ENCODE data around the gene GJE1. TPM values are rescaled to one million over a fixed set of nuclear protein-coding genes. Genes with fewer than 3 reads are reported as not detected.
"Not testable (repeated sequence)": the region's sequence is repeated elsewhere in the genome, so short reads cannot be mapped to it uniquely, and the experiment has no call there.

Gene GJE1
- not detected for total RNA-seq
- polyA plus RNA-seq, result not detected
- long read RNA-seq, donor 1, result 0 reads
- long read RNA-seq, donor 2, result 0 reads
- long read RNA-seq, donor 3, result 0 reads
- long read RNA-seq, donor 4, result 0 reads
- long read RNA-seq, donor 5, result 0 reads
- long read RNA-seq, donor 6, result 0 reads
- long read RNA-seq, donor 7, result 0 reads
- long read RNA-seq, donor 8, result 0 reads
- long read RNA-seq, donor 9, result 0 reads
- long read RNA-seq, donor 10, result 0 reads

GRCh38 chr6:142132625-142133024 is at the start of gene GJE1:
GJE1 (plus strand) TSS chr6:142132925; CDS start chr6:142133159, 234 bp downstream.
- no peak within 1 kb of the TSS for H3K4me3 ChIP-seq (ENCODE audit: low read length in 2 of 2)
- H3K36me3 ChIP-seq (ENCODE audit: control insufficient read depth in 2 of 2, insufficient read depth in 2 of 2, low read length in 1 of 2), result no peaks in the 10 kb centered on the region
- H3K27me3 ChIP-seq (ENCODE audit: control insufficient read depth in 2 of 2, insufficient read depth in 1 of 2, low read length in 1 of 2), result no peaks in the 10 kb centered on the region
- H3K9me3 ChIP-seq (ENCODE audit: control insufficient read depth in 2 of 2, insufficient read depth in 1 of 2, low read length in 1 of 2), result no peaks in the 10 kb centered on the region
- no peak within 1 kb of the TSS for H3K27ac ChIP-seq (ENCODE audit: low read depth in 1 of 2, low read length in 1 of 2)
- H3K4me1 ChIP-seq (ENCODE audit: control insufficient read depth in 2 of 2, insufficient read depth in 2 of 2, low read length in 2 of 2), result no peaks in the 10 kb centered on the region
- 92% methylated on average over 1 of the region's 1 CpG for WGBS
- DNase-seq (ENCODE audit: low read depth in 6 of 9, low spot score in 9 of 9), result no peak

- H3K27me3 ChIP-seq (ENCODE audit: control insufficient read depth in 2 of 2, insufficient read depth in 1 of 2, low read length in 1 of 2), result peaks cover 0 to 27% of the 10 kb centered on the region in 2 donors
- no peak overlapping the region for H3K27ac ChIP-seq (ENCODE audit: low read depth in 1 of 2, low read length in 1 of 2)
- H3K4me3 ChIP-seq (ENCODE audit: low read length in 2 of 2), result no peak overlapping the region
- WGBS, result 23% methylated on average over 49 of the region's 49 CpGs
- no peaks in the 10 kb centered on the region for H3K36me3 ChIP-seq (ENCODE audit: control insufficient read depth in 2 of 2, insufficient read depth in 2 of 2, low read length in 1 of 2)
- DNase-seq (ENCODE audit: low read depth in 6 of 9, low spot score in 9 of 9), result no peak
- H3K9me3 ChIP-seq (ENCODE audit: control insufficient read depth in 2 of 2, insufficient read depth in 1 of 2, low read length in 1 of 2), result peaks cover 0 to 2% of the 10 kb centered on the region in 2 donors
- no peaks in the 10 kb centered on the region for H3K4me1 ChIP-seq (ENCODE audit: control insufficient read depth in 2 of 2, insufficient read depth in 2 of 2, low read length in 2 of 2)
These were observed 44.5 kb upstream of the GJE1 start for GRCh38 chr6:142087950-142088857.

- no peak overlapping the region for H3K27ac ChIP-seq (ENCODE audit: low read depth in 1 of 2, low read length in 1 of 2)
- peaks cover 0 to 27% of the 10 kb centered on the region in 2 donors for H3K27me3 ChIP-seq (ENCODE audit: control insufficient read depth in 2 of 2, insufficient read depth in 1 of 2, low read length in 1 of 2)
- no peak for DNase-seq (ENCODE audit: low read depth in 6 of 9, low spot score in 9 of 9)
- peaks cover 0 to 2% of the 10 kb centered on the region in 2 donors for H3K9me3 ChIP-seq (ENCODE audit: control insufficient read depth in 2 of 2, insufficient read depth in 1 of 2, low read length in 1 of 2)
- no peaks in the 10 kb centered on the region for H3K4me1 ChIP-seq (ENCODE audit: control insufficient read depth in 2 of 2, insufficient read depth in 2 of 2, low read length in 2 of 2)
- H3K4me3 ChIP-seq (ENCODE audit: low read length in 2 of 2), result no peak overlapping the region
- no peaks in the 10 kb centered on the region for H3K36me3 ChIP-seq (ENCODE audit: control insufficient read depth in 2 of 2, insufficient read depth in 2 of 2, low read length in 1 of 2)
- 4% methylated on average over 14 of the region's 14 CpGs for WGBS
These were observed 43.9 kb upstream of the GJE1 start for GRCh38 chr6:142088858-142089216.

- H3K27ac ChIP-seq (ENCODE audit: low read depth in 1 of 2, low read length in 1 of 2); H3K4me1 ChIP-seq (ENCODE audit: control insufficient read depth in 2 of 2, insufficient read depth in 2 of 2, low read length in 2 of 2): not testable (repeated sequence)
- 96% methylated on average over 5 of the region's 5 CpGs for WGBS
These were observed 27.9 kb upstream of the GJE1 start for GRCh38 chr6:142104820-142105219.

DNA sequence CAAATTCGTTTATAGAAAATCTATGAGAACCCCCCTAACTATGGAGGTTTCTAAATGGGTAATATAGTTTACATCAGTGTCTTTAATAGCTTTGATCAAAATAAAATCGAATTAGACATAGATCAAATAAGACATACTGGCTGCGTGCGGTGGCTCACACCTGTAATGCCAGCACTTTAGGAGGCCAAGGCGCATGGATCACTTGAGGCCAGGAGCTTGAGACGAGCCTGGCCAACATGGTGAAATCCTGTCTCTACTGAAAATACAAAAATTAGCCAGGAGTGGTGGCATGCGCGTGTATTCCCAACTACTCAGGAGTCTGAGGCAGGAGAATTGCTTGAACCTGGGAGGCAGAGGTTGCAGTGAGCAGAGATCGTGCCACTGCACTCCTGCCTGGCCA is 21.9 kb upstream of the GJE1 start:
- H3K27me3 ChIP-seq (ENCODE audit: control insufficient read depth in 2 of 2, insufficient read depth in 1 of 2, low read length in 1 of 2); H3K36me3 ChIP-seq (ENCODE audit: control insufficient read depth in 2 of 2, insufficient read depth in 2 of 2, low read length in 1 of 2); H3K4me3 ChIP-seq (ENCODE audit: low read length in 2 of 2); DNase-seq (ENCODE audit: low read depth in 6 of 9, low spot score in 9 of 9); H3K27ac ChIP-seq (ENCODE audit: low read depth in 1 of 2, low read length in 1 of 2); H3K4me1 ChIP-seq (ENCODE audit: control insufficient read depth in 2 of 2, insufficient read depth in 2 of 2, low read length in 2 of 2); H3K9me3 ChIP-seq (ENCODE audit: control insufficient read depth in 2 of 2, insufficient read depth in 1 of 2, low read length in 1 of 2): not testable (repeated sequence)
- WGBS, result 92% methylated on average over 9 of the region's 9 CpGs

More at GRCh38 chr6:142104820-142105219, 27.9 kb upstream of the GJE1 start:
- not testable (repeated sequence) for H3K36me3 ChIP-seq (ENCODE audit: control insufficient read depth in 2 of 2, insufficient read depth in 2 of 2, low read length in 1 of 2); H3K27me3 ChIP-seq (ENCODE audit: control insufficient read depth in 2 of 2, insufficient read depth in 1 of 2, low read length in 1 of 2); DNase-seq (ENCODE audit: low read depth in 6 of 9, low spot score in 9 of 9); H3K4me3 ChIP-seq (ENCODE audit: low read length in 2 of 2); H3K9me3 ChIP-seq (ENCODE audit: control insufficient read depth in 2 of 2, insufficient read depth in 1 of 2, low read length in 1 of 2)

DNA sequence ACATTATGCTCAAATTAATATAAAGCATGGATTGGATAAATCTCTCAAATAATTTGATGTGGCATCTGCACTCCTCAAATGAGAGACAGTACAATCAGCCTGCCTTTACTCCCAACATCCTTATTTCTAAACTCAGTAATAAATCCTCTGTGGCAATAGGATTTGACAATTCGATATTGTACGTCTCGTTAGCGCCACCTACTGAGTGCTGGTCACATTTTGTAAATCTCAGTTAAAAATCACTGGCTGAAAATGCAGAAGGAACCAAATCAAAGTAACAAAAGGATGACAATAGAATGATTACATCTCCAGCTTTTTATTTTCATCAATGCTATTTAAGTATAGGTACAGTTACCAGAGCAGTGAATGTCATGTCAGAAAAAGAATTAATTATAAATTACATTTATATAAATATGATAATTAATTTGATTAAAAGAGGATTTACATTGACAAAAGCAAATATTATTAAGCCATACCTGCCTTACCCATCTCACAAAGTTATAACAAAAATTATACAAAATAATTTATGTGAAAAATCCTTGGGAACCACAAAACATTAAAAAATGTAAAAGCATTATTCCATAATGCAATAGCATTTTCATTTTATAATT is 20.2 kb upstream of the GJE1 start:
- no peak overlapping the region for H3K27ac ChIP-seq (ENCODE audit: low read depth in 1 of 2, low read length in 1 of 2)
- H3K4me1 ChIP-seq (ENCODE audit: control insufficient read depth in 2 of 2, insufficient read depth in 2 of 2, low read length in 2 of 2), result no peaks in the 10 kb centered on the region
- under 1% methylated on average over 4 of the region's 4 CpGs for WGBS
- no peaks in the 10 kb centered on the region for H3K9me3 ChIP-seq (ENCODE audit: control insufficient read depth in 2 of 2, insufficient read depth in 1 of 2, low read length in 1 of 2)
- H3K27me3 ChIP-seq (ENCODE audit: control insufficient read depth in 2 of 2, insufficient read depth in 1 of 2, low read length in 1 of 2), result no peaks in the 10 kb centered on the region
- no peaks in the 10 kb centered on the region for H3K36me3 ChIP-seq (ENCODE audit: control insufficient read depth in 2 of 2, insufficient read depth in 2 of 2, low read length in 1 of 2)
- peak; percentile 14 to 72 (median 34) for DNase-seq (ENCODE audit: low read depth in 6 of 9, low spot score in 9 of 9)
- H3K4me3 ChIP-seq (ENCODE audit: low read length in 2 of 2), result no peak overlapping the region

DNA sequence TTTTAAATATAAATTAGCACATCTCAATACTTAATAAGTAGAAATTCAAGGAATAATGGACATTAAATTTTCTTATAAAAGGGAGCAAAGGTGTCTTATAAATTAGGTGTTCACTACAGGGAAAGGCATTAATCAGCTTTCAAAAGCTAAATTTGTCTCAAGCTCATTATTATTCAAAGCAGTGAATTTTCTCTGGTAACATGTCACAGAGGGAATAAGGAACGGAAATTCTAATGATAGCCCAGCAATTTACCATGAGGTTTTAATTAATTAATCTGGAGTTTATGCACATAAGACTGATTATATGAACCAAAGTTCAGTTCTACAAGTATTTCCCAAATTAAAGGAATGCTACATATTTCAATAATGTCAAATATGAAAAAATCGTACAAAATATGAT is 15.4 kb upstream of the GJE1 start:
- H3K4me3 ChIP-seq (ENCODE audit: low read length in 2 of 2), result no peak overlapping the region
- 94% methylated on average over 2 of the region's 2 CpGs for WGBS
- no peaks in the 10 kb centered on the region for H3K4me1 ChIP-seq (ENCODE audit: control insufficient read depth in 2 of 2, insufficient read depth in 2 of 2, low read length in 2 of 2)
- no peak overlapping the region for H3K27ac ChIP-seq (ENCODE audit: low read depth in 1 of 2, low read length in 1 of 2)
- DNase-seq (ENCODE audit: low read depth in 6 of 9, low spot score in 9 of 9), result no peak
- H3K9me3 ChIP-seq (ENCODE audit: control insufficient read depth in 2 of 2, insufficient read depth in 1 of 2, low read length in 1 of 2), result no peaks in the 10 kb centered on the region
- no peaks in the 10 kb centered on the region for H3K27me3 ChIP-seq (ENCODE audit: control insufficient read depth in 2 of 2, insufficient read depth in 1 of 2, low read length in 1 of 2)
- no peaks in the 10 kb centered on the region for H3K36me3 ChIP-seq (ENCODE audit: control insufficient read depth in 2 of 2, insufficient read depth in 2 of 2, low read length in 1 of 2)

DNA sequence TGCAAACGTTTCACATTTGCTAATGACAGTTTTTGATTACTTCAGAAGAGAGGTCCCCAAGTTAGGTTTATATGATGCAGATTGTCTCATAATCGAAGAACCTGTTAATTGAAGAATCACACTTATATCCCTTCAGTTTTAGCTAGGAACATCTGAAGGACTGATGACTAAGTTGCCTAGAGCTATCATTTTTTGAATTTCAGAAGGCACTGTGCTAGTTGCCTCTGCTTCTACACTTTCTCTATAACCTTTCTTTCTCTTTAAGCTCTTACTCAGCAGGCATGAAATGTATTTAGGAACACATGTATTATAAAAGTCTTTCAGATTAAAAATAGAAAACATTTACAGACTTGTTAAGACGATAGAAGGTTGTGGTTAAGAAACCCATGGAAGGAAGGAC is 14.4 kb upstream of the GJE1 start:
- no peak overlapping the region for H3K27ac ChIP-seq (ENCODE audit: low read depth in 1 of 2, low read length in 1 of 2)
- H3K4me1 ChIP-seq (ENCODE audit: control insufficient read depth in 2 of 2, insufficient read depth in 2 of 2, low read length in 2 of 2), result no peaks in the 10 kb centered on the region
- WGBS, result 76% methylated on average over 3 of the region's 3 CpGs
- no peaks in the 10 kb centered on the region for H3K36me3 ChIP-seq (ENCODE audit: control insufficient read depth in 2 of 2, insufficient read depth in 2 of 2, low read length in 1 of 2)
- no peak overlapping the region for H3K4me3 ChIP-seq (ENCODE audit: low read length in 2 of 2)
- H3K9me3 ChIP-seq (ENCODE audit: control insufficient read depth in 2 of 2, insufficient read depth in 1 of 2, low read length in 1 of 2), result no peaks in the 10 kb centered on the region
- no peak for DNase-seq (ENCODE audit: low read depth in 6 of 9, low spot score in 9 of 9)
- no peaks in the 10 kb centered on the region for H3K27me3 ChIP-seq (ENCODE audit: control insufficient read depth in 2 of 2, insufficient read depth in 1 of 2, low read length in 1 of 2)

DNA sequence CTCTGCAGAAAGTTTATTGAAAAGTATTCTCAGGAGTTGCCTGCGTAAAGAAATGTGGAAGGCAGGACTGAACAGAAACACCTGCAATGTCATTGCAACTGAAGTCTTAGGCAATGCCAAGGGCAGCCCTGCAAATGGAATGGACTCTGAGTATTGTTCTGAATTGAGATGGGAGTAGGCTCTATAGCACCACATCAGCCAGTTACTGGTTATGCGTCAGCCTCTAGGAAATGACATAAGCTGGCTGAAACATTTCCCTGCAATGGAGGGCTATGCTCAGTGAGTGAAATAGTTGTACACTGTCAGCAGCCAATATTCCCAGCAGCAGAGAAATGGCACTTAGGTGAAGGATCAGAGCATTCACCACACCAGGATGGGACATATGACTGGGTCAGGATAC is 13.8 kb upstream of the GJE1 start:
- DNase-seq (ENCODE audit: low read depth in 6 of 9, low spot score in 9 of 9), result no peak
- H3K4me1 ChIP-seq (ENCODE audit: control insufficient read depth in 2 of 2, insufficient read depth in 2 of 2, low read length in 2 of 2), result no peaks in the 10 kb centered on the region
- 99% methylated on average over 2 of the region's 2 CpGs for WGBS

More for the DNA sequence above, 13.8 kb upstream of the GJE1 start:
- Histone ChIP-seq H3K27me3 (ENCODE audit: control insufficient read depth in 2 of 2, insufficient read depth in 1 of 2, low read length in 1 of 2) (no peaks in the 10 kb centered on the region), H3K9me3 (ENCODE audit: control insufficient read depth in 2 of 2, insufficient read depth in 1 of 2, low read length in 1 of 2) (no peaks in the 10 kb centered on the region), H3K36me3 (ENCODE audit: control insufficient read depth in 2 of 2, insufficient read depth in 2 of 2, low read length in 1 of 2) (no peaks in the 10 kb centered on the region), H3K27ac (ENCODE audit: low read depth in 1 of 2, low read length in 1 of 2) (no peak overlapping the region), H3K4me3 (ENCODE audit: low read length in 2 of 2) (no peak overlapping the region)
